SK-MEL-5 (cell line): Measurements from ENCODE around the gene MAP2K5. TPM values are rescaled to one million over a fixed set of nuclear protein-coding genes. Genes with fewer than 3 reads are reported as not detected.

ENCODE experiments used
- DNase-seq: peaks from one replicate; pipeline ENCODE4 v3.0.0-alpha.2; 2016; ENCODE audit warnings: low read depth, low spot score
- in situ Hi-C: cut with HindIII; loops from 2 replicates; pipeline ENCODE4 v1.10.0; 2016; ENCODE audit warnings: low sequenced_read_pairs, high pct_unique_total_duplicates, low pct_unique_long_range_greater_than_20kb
- total RNA-seq: library from RNA; depleted of rRNA; stranded (reverse); fragments of >200 nt; shearing (Covaris generic); gene quantifications from 2 replicates; pipeline ENCODE4 v1.2.3, GENCODE V29; 2014

Gene MAP2K5
- total RNA-seq, 1 experiment from 2014 or later: 8.3 TPM

- in situ Hi-C loops: no loop called here
- no peak for DNase-seq
These were observed 284.4 kb downstream of the MAP2K5 start for GRCh38 chr15:67826717-67827561.

GRCh38 chr15:67827562-67828277 lies 285.2 kb downstream of the MAP2K5 start:
- in situ Hi-C loops: no loop called here
- no peak for DNase-seq

GRCh38 chr15:67828278-67828968 lies 285.9 kb downstream of the MAP2K5 start:
- in situ Hi-C loops: no loop called here
- DNase-seq: no peak

GRCh38 chr15:67828969-67829646 lies 286.6 kb downstream of the MAP2K5 start:
- no peak for DNase-seq
- in situ Hi-C loops: no loop called here

- in situ Hi-C loops: no loop called here
- no peak for DNase-seq
These were observed 287.4 kb downstream of the MAP2K5 start for GRCh38 chr15:67829647-67830504.

GRCh38 chr15:67831363-67831762 lies 288.9 kb downstream of the MAP2K5 start:
- DNase-seq: no peak
- in situ Hi-C loops: no loop called here

GRCh38 chr15:67832031-67832551 lies 289.6 kb downstream of the MAP2K5 start:
- DNase-seq: peak; percentile 67
- in situ Hi-C loops: no loop called here

- DNase-seq: no peak
- in situ Hi-C loops: no loop called here
These were observed 290.6 kb downstream of the MAP2K5 start for GRCh38 chr15:67832897-67833709.

- DNase-seq: no peak
- in situ Hi-C loops: no loop called here
These were observed 291.4 kb downstream of the MAP2K5 start for GRCh38 chr15:67833710-67834511.

- no peak for DNase-seq
- in situ Hi-C loops: no loop called here
These were observed 292.2 kb downstream of the MAP2K5 start for GRCh38 chr15:67834581-67835296.

GRCh38 chr15:67835297-67836133 lies 293.0 kb downstream of the MAP2K5 start:
- DNase-seq: no peak
- in situ Hi-C loops: no loop called here

- in situ Hi-C loops: no loop called here
- no peak for DNase-seq
These were observed 293.6 kb downstream of the MAP2K5 start for GRCh38 chr15:67836134-67836455.

- peak; percentile 51 for DNase-seq
- in situ Hi-C loops: no loop called here
These were observed 294.0 kb downstream of the MAP2K5 start for GRCh38 chr15:67836477-67836876.

- in situ Hi-C loops: no loop called here
- no peak for DNase-seq
These were observed 294.5 kb downstream of the MAP2K5 start for GRCh38 chr15:67836955-67837354.
